ENCODE measurements around the gene NCL.

NCL gene

DNA sequence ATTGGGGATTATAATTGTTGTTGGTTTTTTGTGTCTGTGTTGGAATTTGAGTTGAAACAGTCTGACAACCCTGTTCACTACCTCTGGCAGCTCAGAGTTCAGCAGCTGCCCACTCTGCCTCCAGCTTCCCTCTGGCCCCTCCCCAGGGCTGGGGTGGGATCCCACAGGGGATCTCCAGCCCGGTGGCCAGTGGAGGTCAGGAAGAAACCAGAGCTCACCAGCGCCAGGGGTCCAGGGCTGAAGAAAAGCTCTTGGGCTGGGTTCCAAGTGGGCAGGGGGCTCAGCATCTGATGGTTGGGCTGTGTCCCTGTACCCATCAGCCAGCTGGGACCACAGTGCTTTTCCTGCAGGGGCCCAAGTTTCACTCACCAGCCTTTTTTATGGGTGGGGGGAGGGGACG, 16.5 kb upstream of the NCL start:
- H3K27ac ChIP-seq, result no peak overlapping the region
- H3K4me3 ChIP-seq (ENCODE audit: low read depth, low read length), result no peak overlapping the region
- no peaks in the 10 kb centered on the region for H3K27me3 ChIP-seq (ENCODE audit: control insufficient read depth, insufficient read depth, low read length)
- H3K9me3 ChIP-seq (ENCODE audit: control insufficient read depth, low read length), result no peaks in the 10 kb centered on the region
- no peaks in the 10 kb centered on the region for H3K4me1 ChIP-seq
- TF ChIP-seq, protein P1, sequence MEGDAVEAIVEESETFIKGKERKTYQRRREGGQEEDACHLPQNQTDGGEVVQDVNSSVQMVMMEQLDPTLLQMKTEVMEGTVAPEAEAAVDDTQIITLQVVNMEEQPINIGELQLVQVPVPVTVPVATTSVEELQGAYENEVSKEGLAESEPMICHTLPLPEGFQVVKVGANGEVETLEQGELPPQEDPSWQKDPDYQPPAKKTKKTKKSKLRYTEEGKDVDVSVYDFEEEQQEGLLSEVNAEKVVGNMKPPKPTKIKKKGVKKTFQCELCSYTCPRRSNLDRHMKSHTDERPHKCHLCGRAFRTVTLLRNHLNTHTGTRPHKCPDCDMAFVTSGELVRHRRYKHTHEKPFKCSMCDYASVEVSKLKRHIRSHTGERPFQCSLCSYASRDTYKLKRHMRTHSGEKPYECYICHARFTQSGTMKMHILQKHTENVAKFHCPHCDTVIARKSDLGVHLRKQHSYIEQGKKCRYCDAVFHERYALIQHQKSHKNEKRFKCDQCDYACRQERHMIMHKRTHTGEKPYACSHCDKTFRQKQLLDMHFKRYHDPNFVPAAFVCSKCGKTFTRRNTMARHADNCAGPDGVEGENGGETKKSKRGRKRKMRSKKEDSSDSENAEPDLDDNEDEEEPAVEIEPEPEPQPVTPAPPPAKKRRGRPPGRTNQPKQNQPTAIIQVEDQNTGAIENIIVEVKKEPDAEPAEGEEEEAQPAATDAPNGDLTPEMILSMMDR (IDR thresholded peaks at IDR 0.05), result no peak
- no peak overlapping the region for H3K4me2 ChIP-seq (ENCODE audit: low read length)
- H3K79me2 ChIP-seq, result no peaks in the 10 kb centered on the region
- H3K36me3 ChIP-seq (ENCODE audit: control insufficient read depth, insufficient read depth, low read length), result no peaks in the 10 kb centered on the region
- no peak overlapping the region for H2AFZ ChIP-seq
- H3K9ac ChIP-seq, result no peak overlapping the region

GRCh38 chr2:231479455-231479854, 15.2 kb upstream of the NCL start:
- no peak overlapping the region for H3K9ac ChIP-seq
- no peaks in the 10 kb centered on the region for H3K4me1 ChIP-seq
- H2AFZ ChIP-seq, result peak overlapping the region; percentile 56
- no peak overlapping the region for H3K4me3 ChIP-seq (ENCODE audit: low read depth, low read length)
- H3K79me2 ChIP-seq, result no peaks in the 10 kb centered on the region
- TF ChIP-seq, protein P1 (IDR thresholded peaks at IDR 0.05), result no peak
- no peaks in the 10 kb centered on the region for H3K9me3 ChIP-seq (ENCODE audit: control insufficient read depth, low read length)
- H3K27ac ChIP-seq, result no peak overlapping the region
- H3K27me3 ChIP-seq (ENCODE audit: control insufficient read depth, insufficient read depth, low read length), result no peaks in the 10 kb centered on the region
- no peaks in the 10 kb centered on the region for H3K36me3 ChIP-seq (ENCODE audit: control insufficient read depth, insufficient read depth, low read length)
- H3K4me2 ChIP-seq (ENCODE audit: low read length), result no peak overlapping the region

GRCh38 chr2:231476920-231477319, 12.6 kb upstream of the NCL start:
- Histone ChIP-seq H2AFZ (no peak overlapping the region), H3K27me3 (ENCODE audit: control insufficient read depth, insufficient read depth, low read length) (no peaks in the 10 kb centered on the region), H3K4me1 (no peaks in the 10 kb centered on the region), H3K4me2 (ENCODE audit: low read length) (no peak overlapping the region), H3K9ac (no peak overlapping the region), H3K27ac (no peak overlapping the region), H3K4me3 (ENCODE audit: low read depth, low read length) (no peak overlapping the region), H3K36me3 (ENCODE audit: control insufficient read depth, insufficient read depth, low read length) (no peaks in the 10 kb centered on the region), H3K9me3 (ENCODE audit: control insufficient read depth, low read length) (no peaks in the 10 kb centered on the region), H3K79me2 (no peaks in the 10 kb centered on the region)
- TF ChIP-seq, protein P1 (IDR thresholded peaks at IDR 0.05), result no peak

GRCh38 chr2:231475965-231476364, 11.7 kb upstream of the NCL start:
- TF ChIP-seq, protein P1 (IDR thresholded peaks at IDR 0.05), result no peak

GRCh38 chr2:231472816-231473215, 8.5 kb upstream of the NCL start:
- Histone ChIP-seq H3K4me3 (ENCODE audit: low read depth, low read length) (no peak overlapping the region), H3K9me3 (ENCODE audit: control insufficient read depth, low read length) (no peaks in the 10 kb centered on the region), H3K79me2 (no peaks in the 10 kb centered on the region), H3K4me1 (no peaks in the 10 kb centered on the region), H2AFZ (no peak overlapping the region), H3K4me2 (ENCODE audit: low read length) (no peak overlapping the region), H3K27ac (no peak overlapping the region), H3K27me3 (ENCODE audit: control insufficient read depth, insufficient read depth, low read length) (no peaks in the 10 kb centered on the region), H3K9ac (no peak overlapping the region), H3K36me3 (ENCODE audit: control insufficient read depth, insufficient read depth, low read length) (no peaks in the 10 kb centered on the region)
- TF ChIP-seq, protein P1 (IDR thresholded peaks at IDR 0.05), result no peak

More at GRCh38 chr2:231475965-231476364, 11.7 kb upstream of the NCL start:
- Histone ChIP-seq H2AFZ (no peak overlapping the region), H3K4me3 (ENCODE audit: low read depth, low read length) (no peak overlapping the region), H3K27me3 (ENCODE audit: control insufficient read depth, insufficient read depth, low read length) (no peaks in the 10 kb centered on the region), H3K36me3 (ENCODE audit: control insufficient read depth, insufficient read depth, low read length) (no peaks in the 10 kb centered on the region), H3K79me2 (no peaks in the 10 kb centered on the region), H3K9me3 (ENCODE audit: control insufficient read depth, low read length) (no peaks in the 10 kb centered on the region), H3K9ac (no peak overlapping the region), H3K4me2 (ENCODE audit: low read length) (no peak overlapping the region), H3K4me1 (no peaks in the 10 kb centered on the region), H3K27ac (no peak overlapping the region)
